Brain microvascular endothelial cell (primary cell): ENCODE measurements around the gene TMEM232.

Experiments
- DNase-seq: peaks from one replicate; pipeline ENCODE4 v3.0.0-alpha.2; 2020
- H3K27ac ChIP-seq: fragments of 250-450 bp; sonication (Bioruptor Pico); 2 replicates; pipeline ENCODE4 v1.5.1; 2020; ENCODE audit warnings: mild to moderate bottlenecking, moderate library complexity
- H3K27me3 ChIP-seq: fragments of 250-450 bp; sonication (Bioruptor Pico); replicated peaks from 2 replicates; pipeline ENCODE4 v1.5.1; 2020; ENCODE audit warnings: mild to moderate bottlenecking
- H3K36me3 ChIP-seq: fragments of 250-450 bp; sonication (Bioruptor Pico); replicated peaks from 2 replicates; pipeline ENCODE4 v1.5.1; 2020; ENCODE audit warnings: mild to moderate bottlenecking
- H3K4me3 ChIP-seq: 2 replicates; pipeline ENCODE4 v1.5.1; 2011; ENCODE audit warnings: low read depth, mild to moderate bottlenecking, control low read depth, low read length, moderate library complexity
- CTCF ChIP-seq: IDR thresholded peaks from 2 replicates; pipeline ENCODE4 v1.5.1; 2011; ENCODE audit warnings: low read depth, mild to moderate bottlenecking, moderate library complexity, low read length, control low read depth, inconsistent platforms; ENCODE audit errors: missing control alignments
- in situ Hi-C: cut with HindIII; loops from 2 replicates; pipeline ENCODE4 v1.10.0; 2017; ENCODE audit warnings: low sequenced_read_pairs, low pct_ligation_motif_present

Gene TMEM232

GRCh38 chr5:110383231-110383630, 343.2 kb downstream of the TMEM232 start:
- TF ChIP-seq CTCF = no peak
- no peak overlapping the region for H3K27ac ChIP-seq
- H3K36me3 ChIP-seq = no peaks in the 10 kb centered on the region
- H3K4me3 ChIP-seq = no peak overlapping the region
- in situ Hi-C loops = no loop called here
- no peaks in the 10 kb centered on the region for H3K27me3 ChIP-seq
- DNase-seq = no peak

- TF ChIP-seq CTCF = no peak
- DNase-seq = peak; percentile 66
- no peaks in the 10 kb centered on the region for H3K27me3 ChIP-seq
- in situ Hi-C loops = no loop called here
- H3K4me3 ChIP-seq = no peak overlapping the region
- no peaks in the 10 kb centered on the region for H3K36me3 ChIP-seq
- H3K27ac ChIP-seq = peak overlapping the region; percentile 61
Observed at GRCh38 chr5:110377943-110378342, 348.5 kb downstream of the TMEM232 start.

GRCh38 chr5:110377361-110377760, 349.1 kb downstream of the TMEM232 start:
- peak; percentile 24 for DNase-seq

GRCh38 chr5:110376281-110376951, 350.1 kb downstream of the TMEM232 start:
- in situ Hi-C loops = no loop called here
- peak; percentile 11 for DNase-seq
- Histone ChIP-seq H3K27me3 (no peaks in the 10 kb centered on the region), H3K27ac (no peak overlapping the region), H3K4me3 (no peak overlapping the region), H3K36me3 (no peaks in the 10 kb centered on the region)
- TF ChIP-seq CTCF = no peak

More at GRCh38 chr5:110377361-110377760, 349.1 kb downstream of the TMEM232 start:
- no peaks in the 10 kb centered on the region for H3K27me3 ChIP-seq
- H3K36me3 ChIP-seq = no peaks in the 10 kb centered on the region
- TF ChIP-seq CTCF = no peak
- in situ Hi-C loops = no loop called here
- no peak overlapping the region for H3K4me3 ChIP-seq
- peak overlapping the region; percentile 61 for H3K27ac ChIP-seq

GRCh38 chr5:110371725-110372041, 354.8 kb downstream of the TMEM232 start:
- in situ Hi-C loops = no loop called here
- DNase-seq = no peak
- TF ChIP-seq CTCF = no peak

More at GRCh38 chr5:110371725-110372041, 354.8 kb downstream of the TMEM232 start:
- Histone ChIP-seq H3K4me3 (no peak overlapping the region), H3K27ac (no peak overlapping the region), H3K27me3 (no peaks in the 10 kb centered on the region), H3K36me3 (no peaks in the 10 kb centered on the region)
